ENCODE results near the gene SCYGR2.
"Not testable (repeated sequence)": the region's sequence is repeated elsewhere in the genome, so short reads cannot be mapped to it uniquely, and the experiment has no call there.

The SCYGR2 gene, protein sequence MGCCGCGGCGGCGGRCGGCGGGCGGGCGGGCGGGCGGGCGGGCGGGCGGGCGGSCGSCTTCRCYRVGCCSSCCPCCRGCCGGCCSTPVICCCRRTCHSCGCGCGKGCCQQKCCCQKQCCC

DNA sequence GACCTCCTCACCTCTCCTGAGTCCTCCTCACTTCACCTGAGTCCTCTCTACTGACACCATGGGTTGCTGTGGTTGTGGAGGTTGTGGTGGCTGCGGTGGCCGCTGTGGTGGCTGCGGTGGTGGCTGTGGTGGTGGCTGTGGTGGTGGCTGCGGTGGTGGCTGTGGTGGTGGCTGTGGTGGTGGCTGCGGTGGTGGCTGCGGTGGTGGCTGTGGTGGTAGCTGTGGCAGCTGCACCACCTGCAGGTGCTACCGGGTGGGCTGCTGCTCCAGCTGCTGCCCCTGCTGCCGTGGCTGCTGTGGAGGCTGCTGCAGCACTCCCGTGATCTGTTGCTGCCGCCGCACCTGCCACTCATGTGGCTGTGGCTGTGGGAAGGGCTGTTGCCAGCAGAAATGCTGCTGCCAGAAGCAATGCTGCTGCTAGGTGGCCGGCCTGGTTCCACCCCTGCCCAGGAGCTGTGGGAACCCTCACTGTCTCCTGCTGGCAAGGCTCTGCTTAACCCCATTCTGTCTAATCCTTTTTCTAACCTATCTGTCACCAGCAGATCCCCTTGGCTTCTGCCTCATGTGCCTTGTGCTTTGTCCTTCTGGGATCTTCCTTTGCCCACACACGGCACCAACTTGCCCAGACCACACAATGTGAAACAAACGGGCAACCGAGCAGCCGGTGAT lies at the start of gene SCYGR2:
TSS of gene SCYGR2 (plus strand) at position 59 of the 669 bp plus-strand sequence. CDS start at position 59, 0 bp downstream.
- not testable (repeated sequence) for DNase-seq (ENCODE audit: low read depth)

DNA sequence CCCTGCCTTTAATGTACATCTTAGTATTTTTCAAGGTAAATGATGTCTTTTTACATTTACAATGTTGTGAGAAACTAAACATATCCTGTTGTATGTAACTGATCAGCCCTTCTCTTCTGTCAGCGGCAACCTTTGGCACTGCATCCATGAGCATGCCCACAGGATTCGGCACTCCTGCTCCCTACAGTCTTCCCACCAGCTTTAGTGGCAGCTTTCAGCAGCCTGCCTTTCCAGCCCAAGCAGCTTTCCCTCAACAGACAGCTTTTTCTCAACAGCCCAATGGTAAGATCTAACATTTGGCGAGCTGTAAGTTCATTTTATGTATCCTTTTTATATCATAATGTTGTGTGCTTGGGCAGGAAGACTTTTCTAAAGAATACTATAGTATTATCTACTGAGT lies 46.9 kb upstream of the SCYGR2 start:
- DNase-seq (ENCODE audit: low read depth), result no peak

DNA sequence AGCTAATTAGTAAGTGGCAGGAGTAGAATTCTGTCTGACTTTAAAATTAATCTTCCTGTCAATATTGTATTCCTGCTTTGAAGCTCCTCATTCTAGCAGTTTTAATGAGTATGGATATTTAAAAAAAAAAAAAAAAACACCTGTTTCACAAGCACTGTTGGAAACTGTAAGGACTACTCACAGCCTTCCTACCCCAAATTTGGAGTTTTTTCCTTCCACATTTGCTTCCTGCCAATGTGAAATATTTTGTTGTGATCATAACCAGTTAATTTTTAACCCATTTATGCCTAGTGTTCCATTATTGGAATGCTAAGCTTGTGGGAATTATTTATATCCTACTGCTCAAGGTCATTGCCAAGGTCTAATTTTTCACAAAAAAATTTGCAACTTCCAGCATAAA lies 36.1 kb upstream of the SCYGR2 start:
- no peak for DNase-seq (ENCODE audit: low read depth)

DNA sequence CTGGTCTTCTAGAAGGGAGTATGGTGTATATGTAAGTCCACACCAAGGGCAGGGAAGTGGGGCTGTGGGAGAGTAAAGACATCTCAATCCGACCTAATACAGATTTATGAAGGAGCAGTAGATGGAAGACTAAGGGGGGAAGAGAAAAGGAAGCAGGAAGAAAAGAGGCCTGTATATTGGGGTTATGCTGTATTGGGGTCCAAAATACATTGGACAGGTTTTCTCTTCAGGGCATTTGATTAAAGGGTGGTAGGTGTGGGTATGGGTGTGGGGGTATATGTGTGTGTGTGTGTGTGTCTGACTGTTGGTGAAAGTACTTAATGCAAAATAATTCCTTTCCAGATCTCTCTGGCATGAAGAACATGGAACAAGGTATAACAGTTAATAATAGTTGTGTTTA lies 33.6 kb upstream of the SCYGR2 start:
- DNase-seq (ENCODE audit: low read depth), result no peak

DNA sequence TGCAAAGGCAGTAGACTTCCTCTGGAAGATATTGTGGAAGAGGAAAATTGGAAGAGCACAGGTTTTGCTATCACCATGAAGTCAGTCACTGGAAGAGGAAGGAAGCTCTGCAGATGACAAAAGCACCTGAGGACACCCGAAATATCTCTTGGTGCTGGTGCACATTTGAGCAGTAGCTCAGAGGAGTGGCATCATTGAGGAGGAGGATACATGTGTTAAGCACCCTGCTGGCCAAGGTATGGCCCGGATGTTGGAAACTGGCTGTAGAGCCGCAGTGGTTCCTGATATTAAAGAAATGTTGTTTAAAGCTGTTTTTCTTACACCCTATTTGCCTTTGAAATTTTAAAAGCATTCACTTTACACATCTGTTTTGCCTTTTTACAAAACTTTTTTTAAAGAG lies 32.7 kb upstream of the SCYGR2 start:
- no peak for DNase-seq (ENCODE audit: low read depth)

DNA sequence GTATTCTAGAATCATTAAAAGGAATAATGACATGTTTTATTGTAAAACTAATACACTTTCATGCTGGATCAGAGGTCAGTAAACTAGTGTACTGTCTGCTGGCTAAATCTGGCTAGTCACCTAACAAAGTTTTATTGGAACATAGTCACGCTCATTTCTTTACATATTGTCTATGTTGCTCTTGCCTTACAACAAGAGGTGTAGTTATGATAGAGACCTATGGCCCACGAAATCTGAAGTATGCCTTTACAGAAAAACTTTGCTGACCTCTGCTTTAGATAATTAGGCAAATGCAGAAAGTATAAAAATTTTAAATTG lies 29.9 kb upstream of the SCYGR2 start:
- DNase-seq (ENCODE audit: low read depth), result no peak

DNA sequence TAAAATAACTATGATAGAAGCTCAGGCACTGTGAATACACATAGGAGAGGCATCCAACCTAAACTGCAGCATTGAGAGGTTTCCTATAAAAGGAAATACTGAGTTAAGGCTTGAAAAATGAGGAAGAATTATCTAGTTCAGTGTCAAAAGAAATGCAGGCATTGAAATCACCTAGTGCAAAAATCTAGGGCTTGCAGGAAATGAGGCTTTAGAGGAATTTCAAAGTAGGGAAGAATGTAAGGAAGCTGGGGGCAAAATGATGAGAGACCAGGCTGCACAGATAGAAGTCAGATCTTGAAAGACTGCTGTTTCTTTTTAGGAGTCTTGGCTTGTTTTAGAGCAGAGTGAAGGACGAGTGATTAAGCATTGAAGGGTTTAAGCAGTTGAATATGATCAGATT lies 28.1 kb upstream of the SCYGR2 start:
- no peak for DNase-seq (ENCODE audit: low read depth)

DNA sequence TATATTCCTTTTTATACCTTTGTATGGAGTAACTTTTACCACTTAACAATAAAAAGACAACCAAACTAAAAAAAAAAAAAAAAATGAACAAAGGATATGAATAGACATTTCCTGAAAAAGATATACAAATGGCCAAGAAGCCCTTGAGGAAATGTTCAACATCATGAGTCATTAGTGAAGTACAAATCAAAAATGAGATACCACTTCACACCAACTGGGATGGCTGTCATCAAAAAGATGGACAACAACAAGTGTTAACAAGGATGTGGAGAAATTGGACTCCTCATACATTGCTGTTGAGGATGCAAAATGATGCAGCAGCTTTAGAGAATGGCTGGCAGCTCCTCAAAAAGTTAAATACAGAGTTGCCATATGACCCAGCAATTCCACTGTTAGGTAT lies 22.6 kb upstream of the SCYGR2 start:
- no peak for DNase-seq (ENCODE audit: low read depth)

DNA sequence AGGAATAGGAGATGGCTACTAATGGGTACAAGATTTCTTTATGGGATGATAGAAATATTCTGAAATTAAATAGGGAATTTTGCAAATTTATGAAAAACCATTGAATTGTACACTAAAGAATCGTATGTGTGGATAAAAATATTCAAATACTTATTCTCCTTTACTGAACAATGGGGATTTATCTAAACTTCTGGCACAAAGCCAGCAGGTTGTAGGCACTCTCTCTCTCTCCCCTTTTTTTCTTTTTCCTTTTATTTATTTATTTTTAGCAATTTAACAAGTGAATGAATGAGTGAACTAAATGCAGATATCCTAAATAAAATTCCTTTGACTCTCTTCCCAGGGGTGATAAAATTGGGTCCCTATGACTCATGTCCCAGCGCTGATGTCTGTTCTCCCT lies 21.9 kb upstream of the SCYGR2 start:
- DNase-seq (ENCODE audit: low read depth), result no peak

DNA sequence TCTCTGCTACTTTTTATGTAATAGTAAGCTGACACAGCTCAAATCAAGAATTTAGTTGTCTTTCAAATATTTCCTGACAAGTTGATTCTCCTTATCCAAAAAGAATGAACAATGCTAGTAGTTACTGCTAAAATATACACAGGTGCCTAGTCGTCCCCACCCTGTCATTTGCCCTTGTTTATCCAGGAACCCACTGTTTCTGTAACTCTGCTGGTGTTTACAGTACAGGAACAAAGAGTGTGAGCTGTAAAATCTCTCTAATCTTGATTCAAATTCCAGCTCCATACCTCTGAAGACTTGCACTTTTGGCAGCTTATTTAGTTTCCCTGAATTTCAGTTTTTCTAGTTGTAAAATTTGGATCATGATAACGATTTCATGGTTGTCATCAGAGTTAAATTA lies 21.1 kb upstream of the SCYGR2 start:
- no peak for DNase-seq (ENCODE audit: low read depth)

DNA sequence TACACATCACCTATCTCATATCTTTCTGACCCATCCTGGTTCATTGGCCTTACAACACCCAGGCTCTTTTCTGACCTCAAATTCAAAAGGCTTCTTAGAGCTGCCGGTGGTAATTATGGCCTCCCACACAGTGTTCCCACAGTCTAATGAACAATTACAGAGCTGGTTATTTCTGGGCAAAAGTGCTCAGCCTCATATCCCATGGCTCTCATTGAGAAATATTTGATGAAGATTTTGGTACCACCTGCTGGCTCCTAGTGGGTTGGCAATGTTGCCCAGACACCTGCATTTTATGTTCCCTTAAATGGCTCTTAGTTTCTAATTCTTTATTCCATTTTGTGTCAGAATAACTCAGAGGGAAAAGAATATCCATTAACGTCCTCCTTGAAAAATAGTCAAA lies 20.1 kb upstream of the SCYGR2 start:
- DNase-seq (ENCODE audit: low read depth), result no peak

DNA sequence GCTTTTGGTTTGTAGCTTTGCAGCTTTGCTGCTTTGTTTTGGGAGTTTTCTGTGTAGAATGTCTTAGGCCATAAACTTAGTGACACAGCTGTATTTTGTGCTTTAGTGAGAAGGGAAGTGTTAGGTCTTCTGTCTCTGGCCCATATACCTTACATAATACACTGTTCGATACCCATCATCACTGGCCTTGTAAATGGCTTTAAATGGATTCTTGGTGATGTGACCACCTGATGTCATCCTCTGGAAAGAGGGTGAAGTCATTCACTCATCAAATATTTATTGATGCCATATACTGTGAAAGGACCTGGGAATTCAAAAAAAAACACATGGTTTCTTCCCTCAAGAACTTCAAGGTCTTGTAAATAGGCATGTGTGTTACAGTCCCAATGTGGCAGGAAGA lies 18.9 kb upstream of the SCYGR2 start:
- DNase-seq (ENCODE audit: low read depth), result no peak

DNA sequence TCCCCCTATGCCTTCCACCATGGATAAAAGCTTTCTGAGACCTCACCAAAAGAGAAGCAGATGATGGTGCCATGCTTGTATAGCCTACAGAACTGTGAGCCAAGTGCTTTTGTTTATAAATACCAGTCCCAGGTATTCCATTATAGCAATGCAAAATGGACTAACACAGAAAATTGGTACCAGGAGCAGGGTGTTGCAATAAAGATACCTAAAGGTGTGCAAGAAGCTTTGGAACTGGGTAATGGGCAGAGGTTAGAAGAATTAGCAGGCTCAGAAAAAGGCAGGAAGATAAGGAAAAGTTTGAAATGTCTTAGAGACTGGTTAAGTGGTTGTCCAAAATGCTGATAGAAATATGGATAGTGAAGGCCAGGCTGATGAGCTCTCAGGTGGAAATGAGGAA lies 16.3 kb upstream of the SCYGR2 start:
- DNase-seq (ENCODE audit: low read depth), result no peak

DNA sequence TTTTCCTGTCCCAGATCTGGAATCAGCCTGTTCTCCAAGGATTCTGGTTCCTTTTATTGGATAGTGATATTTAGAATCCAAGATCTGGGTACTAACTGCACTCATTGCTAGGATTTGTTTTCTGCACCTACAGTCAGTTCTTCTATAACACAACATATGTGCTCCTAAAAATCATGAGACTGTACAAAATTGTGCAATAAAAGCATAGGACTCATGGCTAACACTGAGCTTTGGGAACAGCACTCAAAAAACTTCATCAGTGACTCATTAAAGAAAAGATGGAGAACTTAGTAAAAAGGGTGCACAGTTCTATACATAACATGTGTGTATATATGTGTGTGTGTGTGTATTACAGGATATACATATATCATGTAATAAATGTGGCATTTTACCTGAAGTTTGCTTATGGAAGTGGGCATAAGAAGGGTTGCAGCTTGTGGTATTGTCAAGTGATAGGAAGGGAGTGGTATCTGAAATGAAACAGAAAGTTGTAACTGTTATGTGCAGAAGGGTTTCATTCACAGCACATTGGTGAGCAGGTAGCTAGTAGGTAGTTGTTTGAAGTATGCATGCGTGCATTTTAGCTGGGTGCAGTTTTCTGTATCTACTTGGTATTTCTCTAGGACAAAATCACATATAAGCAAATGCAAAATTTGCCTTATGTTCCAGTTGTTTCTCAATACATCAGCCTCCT lies 5.9 kb upstream of the SCYGR2 start:
- DNase-seq (ENCODE audit: low read depth), result no peak

DNA sequence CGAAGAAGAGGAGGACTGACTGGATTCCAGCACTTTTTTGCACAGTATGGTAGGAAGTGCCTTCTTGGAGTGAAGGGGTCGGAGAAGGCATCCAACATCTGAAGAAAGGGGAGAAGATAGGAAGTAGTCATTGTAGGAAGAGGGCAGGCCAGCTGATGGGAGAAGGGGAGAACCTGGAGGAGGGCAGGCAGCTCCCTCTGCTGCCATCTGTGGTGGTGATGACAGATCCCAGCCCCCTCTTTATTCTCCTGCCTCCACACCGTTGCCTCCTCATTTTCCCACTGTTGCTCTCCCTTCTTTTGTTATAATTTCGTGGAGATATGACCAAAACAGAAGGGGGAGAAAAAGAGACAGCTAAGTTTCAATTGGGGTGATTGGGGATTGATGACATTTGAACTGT lies 2.9 kb upstream of the SCYGR2 start:
- no peak for DNase-seq (ENCODE audit: low read depth)

DNA sequence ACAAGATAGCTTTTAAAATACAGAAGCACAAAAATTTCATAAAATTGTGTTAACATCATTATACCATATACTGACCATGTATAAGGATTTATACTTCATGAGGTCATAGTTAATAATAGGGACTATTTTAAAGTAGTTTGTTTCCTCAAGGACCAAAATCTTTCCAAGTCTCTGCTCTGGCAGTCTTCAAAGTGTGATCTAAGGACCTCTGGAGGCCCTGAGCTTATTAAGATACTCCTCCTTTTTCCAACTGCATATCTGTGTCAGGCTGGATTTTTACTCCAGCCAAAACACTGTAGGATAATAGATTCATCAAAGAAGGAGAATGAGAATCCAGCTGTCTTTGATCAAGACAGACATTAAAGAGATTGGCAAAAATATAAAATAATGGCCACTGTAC lies 1.7 kb upstream of the SCYGR2 start:
- no peak for DNase-seq (ENCODE audit: low read depth)

DNA sequence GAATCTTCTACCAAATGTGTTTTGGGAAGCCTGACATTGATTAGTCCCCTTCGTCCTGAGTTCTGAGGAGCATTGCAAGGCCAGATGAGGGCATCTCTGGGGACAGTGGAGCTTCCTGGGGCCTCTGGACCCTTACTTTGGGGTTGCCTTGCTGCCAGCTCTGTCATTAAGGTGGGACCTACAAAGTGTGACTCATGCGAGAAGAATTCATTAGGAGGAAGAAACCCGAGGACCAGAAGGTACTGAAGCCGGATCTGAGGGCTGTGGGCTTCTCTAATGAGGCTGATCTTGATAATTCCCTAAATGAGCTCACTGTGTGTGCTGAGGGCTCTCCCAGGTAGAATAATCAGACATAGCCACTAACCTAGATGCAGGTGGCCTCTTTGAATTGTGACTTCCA lies 695 bp upstream of the SCYGR2 start:
- DNase-seq (ENCODE audit: low read depth), result no peak

DNA sequence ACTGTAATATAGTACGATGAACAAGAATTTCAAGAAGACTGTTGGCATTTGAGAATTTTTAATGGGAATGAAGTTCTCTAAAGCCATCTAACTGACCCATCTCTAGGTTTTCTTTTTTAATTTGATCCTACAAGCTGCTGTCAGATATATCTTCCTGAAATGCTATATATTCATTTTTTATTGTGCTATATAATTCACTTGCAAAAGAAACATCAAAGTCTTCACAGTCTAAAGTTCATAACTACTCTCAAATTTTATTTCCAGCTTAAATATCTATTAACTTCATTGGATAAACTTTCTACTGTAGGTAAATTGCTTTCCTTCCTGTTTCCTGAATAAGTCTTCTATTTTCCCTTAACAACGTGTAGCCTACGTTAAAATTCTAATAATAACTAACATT lies 3.7 kb downstream of the SCYGR2 start:
- DNase-seq (ENCODE audit: low read depth), result no peak

DNA sequence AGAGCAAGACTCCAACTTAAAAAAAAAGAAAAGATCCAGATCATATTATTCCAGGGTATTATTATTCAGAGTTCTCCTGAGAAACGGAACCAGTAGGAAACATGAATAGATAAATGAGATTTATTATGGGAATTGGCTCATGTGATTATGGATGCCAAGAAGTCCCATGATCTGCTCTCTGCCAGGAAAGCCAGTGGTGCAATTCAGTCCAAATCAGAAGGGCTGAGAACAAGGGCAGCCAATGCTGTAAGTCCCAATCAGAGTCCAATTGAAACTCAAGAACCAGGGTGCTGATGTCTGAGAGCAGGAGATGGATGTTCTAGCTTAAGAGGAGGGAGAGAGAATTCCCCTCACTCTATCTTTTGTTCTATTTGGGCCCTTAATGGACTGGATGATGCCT lies 7.8 kb downstream of the SCYGR2 start:
- DNase-seq (ENCODE audit: low read depth), result no peak

DNA sequence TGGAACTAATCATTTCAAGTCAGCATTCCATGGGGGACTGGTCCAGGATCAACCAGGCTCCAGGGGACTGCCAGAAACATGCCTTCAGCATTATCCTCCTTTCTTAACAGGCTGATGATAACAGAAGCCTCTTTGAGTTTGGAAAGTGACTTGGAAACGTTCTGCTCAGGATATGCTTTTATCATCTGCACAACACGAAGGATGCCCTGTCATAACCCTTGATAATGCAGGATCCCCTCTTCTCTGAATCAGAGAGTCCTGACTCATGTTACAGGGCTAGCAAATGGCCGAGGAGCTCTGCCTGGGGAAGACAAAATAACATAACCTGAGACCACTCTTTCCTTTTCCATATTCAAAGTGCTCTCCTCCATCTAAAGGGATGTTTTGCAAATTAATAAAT lies 9.2 kb downstream of the SCYGR2 start:
- no peak for DNase-seq (ENCODE audit: low read depth)

DNA sequence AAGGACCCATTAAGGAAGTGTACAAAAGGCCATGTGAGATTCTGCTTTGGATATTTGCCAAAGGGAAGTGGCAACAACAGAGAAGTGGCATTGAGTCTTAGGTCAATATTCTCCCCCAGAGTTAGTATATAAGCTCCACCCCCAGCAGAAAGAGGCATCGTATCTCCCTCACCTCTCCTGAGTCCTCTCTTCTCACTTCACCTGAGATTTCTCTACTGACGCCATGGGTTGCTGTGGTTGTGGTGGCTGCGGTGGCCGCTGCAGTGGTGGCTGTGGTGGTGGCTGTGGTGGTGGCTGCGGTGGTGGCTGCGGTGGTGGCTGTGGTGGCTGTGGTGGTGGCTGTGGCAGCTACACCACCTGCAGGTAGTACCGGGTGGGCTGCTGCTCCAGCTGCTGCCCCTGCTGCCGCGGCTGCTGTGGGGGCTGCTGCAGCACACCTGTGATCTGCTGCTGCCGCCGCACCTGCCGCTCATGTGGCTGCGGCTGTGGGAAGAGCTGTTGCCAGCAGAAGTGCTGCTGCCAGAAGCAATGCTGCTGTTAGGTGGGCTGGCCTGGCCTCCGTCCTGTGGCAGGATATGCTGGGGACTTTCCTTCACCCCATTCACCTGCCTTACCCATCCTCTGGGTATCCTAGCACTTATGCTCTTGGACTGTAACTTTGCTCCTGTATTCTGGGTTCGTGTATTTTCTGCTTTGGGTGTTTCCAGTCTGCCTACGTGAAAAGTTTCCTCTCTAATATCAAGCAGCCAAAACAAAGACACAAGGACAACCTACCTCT lies 10.1 kb downstream of the SCYGR2 start:
- DNase-seq (ENCODE audit: low read depth), result no peak

DNA sequence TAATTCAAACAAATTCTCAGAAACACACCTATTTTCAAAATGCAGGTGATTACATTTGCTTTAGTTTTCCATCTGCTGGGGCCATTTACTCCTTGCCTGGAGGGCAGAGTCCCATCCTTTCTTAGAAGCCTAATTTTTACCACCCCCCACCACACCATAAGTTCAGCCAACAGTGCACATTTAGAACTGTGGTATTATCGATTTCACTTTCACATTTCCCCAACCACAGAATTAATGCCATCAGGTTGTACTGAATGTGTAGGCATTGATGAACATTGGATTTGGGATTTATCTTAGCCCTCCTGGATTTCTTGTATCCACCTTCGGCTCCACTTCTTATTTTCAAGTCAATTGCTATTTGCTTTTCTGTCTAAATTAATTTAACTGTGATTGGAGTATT lies 11.4 kb downstream of the SCYGR2 start:
- DNase-seq (ENCODE audit: low read depth), result no peak

DNA sequence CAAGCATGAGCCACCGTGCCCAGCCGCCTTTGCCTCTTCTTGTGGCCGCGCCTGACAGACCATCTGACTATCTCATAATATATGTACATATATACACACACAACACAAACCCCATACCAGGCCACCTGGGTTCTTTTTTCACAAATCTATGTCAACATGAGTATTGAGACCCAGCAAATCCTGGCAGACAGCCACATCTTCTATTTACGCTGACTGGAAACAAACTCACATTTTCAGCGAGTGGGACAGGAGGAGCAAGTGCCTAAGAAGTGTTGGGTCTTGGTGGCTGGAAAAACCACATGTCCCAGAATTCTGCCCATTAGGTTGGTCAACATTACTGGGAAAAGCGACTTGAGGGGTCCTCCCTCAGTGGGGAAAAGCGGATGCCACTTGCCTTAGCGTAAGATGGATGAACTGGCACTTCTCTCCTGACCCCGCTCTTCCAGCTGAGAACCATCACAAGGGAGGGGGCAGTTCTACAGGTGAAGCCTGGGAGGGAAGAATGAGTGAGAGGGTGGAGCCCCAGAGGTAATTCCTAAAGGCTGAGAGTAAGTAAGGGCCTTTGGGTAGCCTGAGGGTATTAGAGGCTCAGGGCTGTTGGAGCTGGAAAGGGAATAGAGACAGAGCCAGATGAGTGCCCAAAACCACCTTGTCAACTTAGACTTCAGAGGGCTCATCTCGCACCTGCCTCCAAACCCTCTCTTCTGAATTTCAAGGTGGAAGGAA lies 14.0 kb downstream of the SCYGR2 start:
- DNase-seq (ENCODE audit: low read depth), result no peak
